Smooth muscle cell of the coronary artery (primary cell): ENCODE results near the gene KRTAP19-5. TPM values are rescaled to one million over a fixed set of nuclear protein-coding genes. Genes with fewer than 3 reads are reported as not detected.

Source experiments
- total RNA-seq: library from RNA; depleted of rRNA; stranded (reverse); fragments of >200 nt; gene quantifications from 2 replicates; pipeline ENCODE4 v1.2.3, GENCODE V29; 2014; ENCODE audit warnings: low replicate concordance

KRTAP19-5 gene
- not detected in 2 replicates for total RNA-seq

DNA sequence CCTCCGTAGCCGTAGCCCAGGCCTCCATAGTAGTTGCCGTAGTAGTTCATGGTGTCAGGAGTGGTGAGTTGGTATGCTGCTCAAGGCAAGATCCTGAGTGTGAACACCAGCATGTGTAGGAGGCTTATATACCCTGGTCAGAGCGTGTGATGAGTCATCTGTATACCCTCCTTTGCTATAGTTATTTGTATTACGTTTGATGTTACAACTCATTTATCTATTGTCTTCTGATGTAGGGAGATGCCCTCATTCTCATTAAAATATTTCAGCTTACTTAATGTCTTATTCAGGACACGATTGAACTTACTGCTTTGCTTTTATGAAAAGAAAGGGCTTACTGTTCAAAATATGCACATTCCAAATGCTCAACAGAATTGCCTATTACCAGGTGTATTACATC, at the start of gene KRTAP19-5:
Gene KRTAP19-5, minus strand, starts transcription at position 101 of the 400 bp plus-strand sequence. Its CDS starts 51 bp downstream, at position 50.

DNA sequence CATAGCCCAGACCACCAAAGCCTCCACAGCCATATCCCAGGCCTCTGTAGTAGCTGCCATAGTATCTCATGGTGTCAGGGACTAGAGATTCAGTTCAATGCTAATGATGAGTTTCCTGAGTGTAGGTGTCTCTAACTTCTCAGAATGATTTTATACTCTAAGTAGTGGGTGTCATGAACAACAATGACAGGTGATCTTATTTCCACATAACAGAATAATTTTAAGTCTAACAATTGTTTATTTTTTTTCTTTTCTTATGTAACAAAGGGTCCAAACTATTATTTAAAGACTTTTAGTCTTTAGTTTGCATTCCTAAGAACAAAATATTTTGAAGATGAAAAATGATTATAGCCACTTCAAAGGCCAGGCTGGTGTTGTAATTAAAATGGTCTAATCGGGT, 39.8 kb upstream of the KRTAP19-5 start, which contains the start of gene KRTAP19-6:
Gene KRTAP19-6, minus strand, starts transcription at position 101 of the 400 bp plus-strand sequence. Its CDS starts 31 bp downstream, at position 70.

DNA sequence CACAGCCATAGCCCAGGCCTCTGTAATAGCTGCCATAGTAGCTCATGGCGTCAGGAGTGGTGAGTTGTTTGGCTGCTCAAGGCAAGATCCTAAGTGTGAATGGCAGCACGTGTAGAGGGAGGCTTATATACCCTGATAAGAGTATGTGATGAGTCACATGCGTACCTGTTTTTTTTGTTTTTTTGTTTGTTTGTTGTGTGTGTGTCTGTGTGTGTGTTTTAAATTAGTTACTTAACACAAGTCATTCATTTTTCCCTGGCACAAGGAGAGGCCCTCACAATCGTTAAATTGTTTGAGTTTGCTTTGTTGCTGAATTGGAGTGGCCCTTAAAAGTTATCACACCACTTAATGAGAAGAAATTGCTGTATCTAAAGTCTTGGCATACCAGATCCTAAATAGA, 4.9 kb downstream of the KRTAP19-5 start, which contains the start of gene KRTAP19-4:
Gene KRTAP19-4, minus strand, starts transcription at position 101 of the 400 bp plus-strand sequence. Its CDS starts 55 bp downstream, at position 46.

DNA sequence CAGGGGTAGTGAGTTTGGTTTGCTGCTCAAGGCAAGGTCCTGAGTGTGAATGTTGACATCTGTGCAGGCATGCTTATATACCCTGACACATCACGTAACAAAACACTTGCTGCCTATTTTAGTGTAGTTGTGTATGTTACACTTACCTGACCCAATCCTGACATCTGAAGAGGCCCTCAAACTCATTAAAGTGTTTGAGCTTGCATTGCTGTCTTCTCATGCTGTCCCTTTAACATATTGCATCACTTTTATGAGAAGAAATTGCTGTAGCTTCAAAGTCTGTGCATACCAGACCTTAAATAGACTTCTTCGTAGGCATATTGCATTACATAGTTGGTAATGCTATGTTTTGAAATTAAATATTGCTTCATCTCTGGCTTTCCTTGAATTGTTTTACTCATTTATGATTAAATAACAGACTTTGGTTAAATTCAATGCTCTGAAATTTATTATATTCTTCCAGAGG, 9.9 kb downstream of the KRTAP19-5 start, which contains the start of gene KRTAP19-3:
Gene KRTAP19-3, minus strand, starts transcription at position 51 of the 466 bp plus-strand sequence. CDS start 56 bp downstream, outside the sequence.

DNA sequence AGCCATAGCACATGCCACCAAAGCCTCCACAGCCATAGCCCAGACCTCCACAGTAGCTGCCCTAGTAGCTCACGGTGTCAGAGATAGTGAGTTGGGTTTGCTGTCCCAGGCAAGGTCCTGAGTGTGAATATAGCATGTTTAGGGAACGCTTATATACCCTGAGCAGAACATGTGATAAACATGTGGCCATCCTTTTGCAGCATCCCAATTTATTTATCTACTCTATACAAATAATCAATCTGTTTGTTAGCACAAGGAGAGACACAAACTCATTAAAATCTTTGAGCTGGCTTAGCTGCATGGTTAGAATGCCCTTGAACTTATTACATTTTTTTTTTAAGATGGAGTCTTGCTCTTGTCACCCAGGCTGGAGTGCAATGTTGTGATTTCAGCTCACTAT, 14.6 kb downstream of the KRTAP19-5 start, which contains the start of gene KRTAP19-2:
Gene KRTAP19-2, minus strand, starts transcription at position 101 of the 400 bp plus-strand sequence. Its CDS starts 88 bp downstream, at position 13.

DNA sequence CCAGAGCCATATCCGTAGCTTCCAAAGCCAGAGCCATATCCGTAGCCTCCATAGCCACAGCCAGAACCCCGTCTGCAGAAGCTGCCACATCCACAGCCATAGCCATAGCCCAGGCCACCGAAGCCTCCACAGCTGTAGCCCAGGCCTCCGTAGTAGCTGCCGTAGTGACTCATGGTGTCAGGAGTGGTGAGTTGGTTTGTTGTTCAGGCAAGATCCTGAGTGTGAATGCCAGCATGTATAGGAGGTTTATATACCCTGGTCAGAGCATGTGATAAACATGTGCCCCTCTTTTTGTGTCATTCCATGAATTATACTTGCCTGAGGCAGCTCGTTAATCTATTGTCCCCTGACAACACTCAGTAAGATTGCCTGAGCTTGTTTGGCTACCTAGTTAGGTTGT, 21.8 kb downstream of the KRTAP19-5 start, which contains the start of gene KRTAP19-1:
Gene KRTAP19-1, minus strand, starts transcription at position 223 of the 400 bp plus-strand sequence. Its CDS starts 50 bp downstream, at position 173.

Other genes with a start within 250 kb of the KRTAP19-5 start
- not detected in 2 replicates for gene KRTAP24-1, start 219.2 kb downstream of the KRTAP19-5 start, total RNA-seq
- not detected in 2 replicates for gene KRTAP25-1, start 212.6 kb downstream of the KRTAP19-5 start, total RNA-seq
- gene KRTAP26-1, start 181.8 kb downstream of the KRTAP19-5 start, total RNA-seq = not detected in 2 replicates
- not detected in 2 replicates for gene KRTAP27-1, start 164.4 kb downstream of the KRTAP19-5 start, total RNA-seq
- gene KRTAP23-1, start 153.5 kb downstream of the KRTAP19-5 start, total RNA-seq = not detected in 2 replicates
- gene KRTAP13-2, start 129.9 kb downstream of the KRTAP19-5 start, total RNA-seq = not detected in 2 replicates
- not detected in 2 replicates for gene KRTAP13-1, start 106.1 kb downstream of the KRTAP19-5 start, total RNA-seq
- not detected in 2 replicates for gene KRTAP13-3, start 76.2 kb downstream of the KRTAP19-5 start, total RNA-seq
- not detected in 2 replicates for gene KRTAP13-4, start 71.9 kb downstream of the KRTAP19-5 start, total RNA-seq
- not detected in 2 replicates for gene KRTAP15-1, start 61.9 kb downstream of the KRTAP19-5 start, total RNA-seq
- gene KRTAP19-1, start 21.8 kb downstream of the KRTAP19-5 start, total RNA-seq = not detected in 2 replicates
- gene KRTAP19-2, start 14.7 kb downstream of the KRTAP19-5 start, total RNA-seq = not detected in 2 replicates
- not detected in 2 replicates for gene KRTAP19-3, start 10.1 kb downstream of the KRTAP19-5 start, total RNA-seq
- gene KRTAP19-4, start 5.0 kb downstream of the KRTAP19-5 start, total RNA-seq = not detected in 2 replicates
- not detected in 2 replicates for gene KRTAP19-6, start 39.7 kb upstream of the KRTAP19-5 start, total RNA-seq
- not detected in 2 replicates for gene KRTAP19-7, start 59.2 kb upstream of the KRTAP19-5 start, total RNA-seq
- gene KRTAP22-2, start 88.3 kb upstream of the KRTAP19-5 start, total RNA-seq = not detected in 2 replicates
- not detected in 2 replicates for gene KRTAP6-3, start 90.3 kb upstream of the KRTAP19-5 start, total RNA-seq
- not detected in 2 replicates for gene KRTAP6-2, start 96.8 kb upstream of the KRTAP19-5 start, total RNA-seq
- not detected in 2 replicates for gene KRTAP22-1, start 98.9 kb upstream of the KRTAP19-5 start, total RNA-seq
- gene KRTAP6-1, start 111.8 kb upstream of the KRTAP19-5 start, total RNA-seq = not detected in 2 replicates
- gene KRTAP20-1, start 114.3 kb upstream of the KRTAP19-5 start, total RNA-seq = not detected in 2 replicates
- not detected in 2 replicates for gene KRTAP20-4, start 118.5 kb upstream of the KRTAP19-5 start, total RNA-seq
- gene KRTAP20-2, start 133.1 kb upstream of the KRTAP19-5 start, total RNA-seq = not detected in 2 replicates
- not detected in 2 replicates for gene KRTAP20-3, start 140.7 kb upstream of the KRTAP19-5 start, total RNA-seq
- gene KRTAP21-3, start 216.6 kb upstream of the KRTAP19-5 start, total RNA-seq = not detected in 2 replicates
- not detected in 2 replicates for gene KRTAP21-2, start 245.1 kb upstream of the KRTAP19-5 start, total RNA-seq